HepG2 (cell line): Measurements from ENCODE around the gene MOGAT3. TPM values are rescaled to one million over a fixed set of nuclear protein-coding genes. Genes with fewer than 3 reads are reported as not detected.

ENCODE experiments used
- CBX5 ChIP-seq: sonication (generic); formaldehyde crosslinking; IDR thresholded peaks from 2 replicates; pipeline ENCODE4 v1.4.0; 2020; ENCODE audit warnings: missing genetic modification reagents, borderline replicate concordance
- CREB1 ChIP-seq, 2 experiments: fragments of 450-650 bp in 1 of 2; IDR thresholded peaks; 2 replicates each; pipeline ENCODE4 v1.6.1; 2016 to 2017; ENCODE audit warnings: control low read depth in 1 of 2, mild to moderate bottlenecking in 1 of 2, missing compliant biosample characterization in 1 of 2, missing genetic modification characterization in 1 of 2
- DR1 ChIP-seq: sonication (generic); formaldehyde crosslinking; IDR thresholded peaks from 2 replicates; pipeline ENCODE4 v1.8.0; 2021; ENCODE audit warnings: mild to moderate bottlenecking, missing genetic modification reagents, inconsistent platforms
- KDM5A ChIP-seq: fragments of 200-600 bp; sonication (generic); IDR thresholded peaks from 2 replicates; pipeline ENCODE4 v1.7.0; 2018; ENCODE audit warnings: antibody characterized with exemption, mild to moderate bottlenecking, low read length, borderline replicate concordance
- MED13 ChIP-seq: sonication (generic); formaldehyde crosslinking; IDR thresholded peaks from 2 replicates; pipeline ENCODE4 v1.5.0; 2020; ENCODE audit warnings: missing genetic modification reagents
- MXI1 ChIP-seq: IDR thresholded peaks from 3 replicates; pipeline ENCODE4 v1.6.1; 2012; ENCODE audit warnings: low read depth, low read length, inconsistent platforms, borderline replicate concordance
- MYC ChIP-seq: sonication (generic); formaldehyde crosslinking; IDR thresholded peaks from 2 replicates; pipeline ENCODE4 v1.9.0; 2021; ENCODE audit warnings: missing genetic modification reagents, borderline replicate concordance
- NFYB ChIP-seq: sonication (generic); formaldehyde crosslinking; IDR thresholded peaks from 2 replicates; pipeline ENCODE4 v1.4.0; 2020; ENCODE audit warnings: missing genetic modification reagents
- POLR2AphosphoS5 ChIP-seq: IDR thresholded peaks from 2 replicates; pipeline ENCODE4 v1.6.1; 2012; ENCODE audit warnings: low read depth, low read length
- SP4 ChIP-seq: sonication (generic); formaldehyde crosslinking; IDR thresholded peaks from 2 replicates; pipeline ENCODE4 v1.8.1; 2023; ENCODE audit warnings: mild to moderate bottlenecking, missing genetic modification reagents
- ZNF3 ChIP-seq: IDR thresholded peaks from 2 replicates; pipeline ENCODE4 v1.7.0; 2017; ENCODE audit warnings: inconsistent platforms
- ZNF563 ChIP-seq: sonication (generic); formaldehyde crosslinking; IDR thresholded peaks from 2 replicates; pipeline ENCODE4 v1.8.0; 2022; ENCODE audit warnings: mild to moderate bottlenecking, moderate library complexity, missing genetic modification reagents
- ZNF652 ChIP-seq: IDR thresholded peaks from 2 replicates; pipeline ENCODE4 v1.6.1; 2016; ENCODE audit warnings: low read depth, borderline replicate concordance
- polyA plus RNA-seq, 8 experiments: library from polyadenylated mRNA; depleted of rRNA in 3 of 8; stranded (reverse) in 7 of 8; unstranded in 1 of 8; fragments of >200 nt; fragmentation: Illumina TruSeq in 4 of 8; extraction: Trizol in 4 of 8; gene quantifications; 2 replicates each; pipeline versions ENCODE4 v1.2.1 to v1.2.3, GENCODE V29; 2011 to 2016; ENCODE audit warnings: low read depth in 4 of 8, missing spikeins in 1 of 8, mixed read lengths in 1 of 8; ENCODE audit not compliant: insufficient read depth in 1 of 8
- total RNA-seq, 5 experiments: library from RNA; depleted of rRNA; stranded (reverse); fragments of >200 nt; fragmentation: Illumina TruSeq; extraction: Trizol; gene quantifications; 2 replicates each; pipeline ENCODE4 v1.2.3, GENCODE V29; 2016; ENCODE audit warnings: low read depth in 1 of 5
- TF ChIP-seq, protein P1 (sequence below): sonication (generic); formaldehyde crosslinking; IDR thresholded peaks from 2 replicates; pipeline ENCODE4 v1.5.0; 2020; ENCODE audit warnings: mild to moderate bottlenecking, missing genetic modification reagents, moderate library complexity
- TF ChIP-seq, protein P2 (sequence below): IDR thresholded peaks from 2 replicates; pipeline ENCODE4 v1.6.1; 2018; ENCODE audit warnings: missing genetic modification reagents, mild to moderate bottlenecking, missing compliant biosample characterization
- TF ChIP-seq, protein P3 (sequence below): sonication (generic); formaldehyde crosslinking; IDR thresholded peaks from 2 replicates; pipeline ENCODE4 v1.4.0; 2020; ENCODE audit warnings: missing genetic modification reagents
- TF ChIP-seq, protein P4 (sequence below): IDR thresholded peaks from 2 replicates; pipeline ENCODE4 v1.6.1; 2016
- TF ChIP-seq, protein P5 (sequence below): sonication (generic); formaldehyde crosslinking; conservative IDR thresholded peaks from 2 replicates; pipeline ENCODE4 v1.5.0; 2020; ENCODE audit warnings: missing genetic modification reagents

MOGAT3 gene
- total and polyA plus RNA-seq, 2 of the 13 experiments (the other 11 are each of a cell fraction or from before 2014, with no cell fraction given), result 22.5 to 30.5 TPM

DNA sequence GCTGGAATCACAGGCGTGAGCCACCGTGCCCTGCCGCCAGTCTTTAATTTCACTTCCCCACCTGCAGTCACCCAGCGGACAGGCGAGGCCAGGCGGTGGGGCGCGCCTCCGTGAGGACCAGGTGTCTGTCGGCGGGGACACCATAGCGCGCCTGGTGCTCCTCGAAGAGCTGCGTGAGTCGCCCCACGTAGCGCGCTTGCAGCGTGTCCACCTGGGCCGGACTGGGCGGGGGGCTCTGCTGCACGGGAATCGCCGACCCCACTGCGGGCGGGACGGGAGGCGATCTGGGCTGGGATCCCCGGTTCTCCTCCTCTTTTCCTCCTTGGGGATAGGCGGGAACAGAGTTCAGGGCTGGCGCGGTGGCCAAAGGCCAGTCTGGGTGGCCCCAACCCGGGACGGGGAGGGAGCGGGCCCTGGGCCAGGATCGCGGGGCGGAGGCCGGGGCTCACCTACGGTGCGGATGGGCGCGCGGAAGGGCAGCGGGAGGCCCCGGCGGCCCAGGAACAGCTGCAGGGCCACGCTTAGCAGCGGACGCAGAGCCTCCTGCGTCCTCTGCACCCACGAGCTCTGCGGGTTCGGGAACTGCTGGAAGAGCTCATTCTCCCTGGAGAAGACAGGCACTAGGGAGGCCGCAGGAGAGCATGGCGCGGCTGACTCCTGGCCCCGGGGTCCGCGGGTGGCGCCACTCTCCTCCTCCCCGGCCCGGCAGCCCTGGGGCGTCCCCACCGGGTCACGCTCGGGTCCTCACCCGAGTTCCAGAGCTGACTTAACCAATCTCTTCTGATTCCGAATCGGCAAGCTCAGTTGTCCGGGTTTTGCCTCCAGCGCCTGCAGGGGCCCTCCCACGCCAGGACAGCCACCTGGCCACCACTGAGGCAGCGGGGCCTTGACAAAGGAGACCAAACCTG lies 1.1 kb upstream of the MOGAT3 start (continued):
- TF ChIP-seq MXI1, result no peak
- TF ChIP-seq, protein P1, sequence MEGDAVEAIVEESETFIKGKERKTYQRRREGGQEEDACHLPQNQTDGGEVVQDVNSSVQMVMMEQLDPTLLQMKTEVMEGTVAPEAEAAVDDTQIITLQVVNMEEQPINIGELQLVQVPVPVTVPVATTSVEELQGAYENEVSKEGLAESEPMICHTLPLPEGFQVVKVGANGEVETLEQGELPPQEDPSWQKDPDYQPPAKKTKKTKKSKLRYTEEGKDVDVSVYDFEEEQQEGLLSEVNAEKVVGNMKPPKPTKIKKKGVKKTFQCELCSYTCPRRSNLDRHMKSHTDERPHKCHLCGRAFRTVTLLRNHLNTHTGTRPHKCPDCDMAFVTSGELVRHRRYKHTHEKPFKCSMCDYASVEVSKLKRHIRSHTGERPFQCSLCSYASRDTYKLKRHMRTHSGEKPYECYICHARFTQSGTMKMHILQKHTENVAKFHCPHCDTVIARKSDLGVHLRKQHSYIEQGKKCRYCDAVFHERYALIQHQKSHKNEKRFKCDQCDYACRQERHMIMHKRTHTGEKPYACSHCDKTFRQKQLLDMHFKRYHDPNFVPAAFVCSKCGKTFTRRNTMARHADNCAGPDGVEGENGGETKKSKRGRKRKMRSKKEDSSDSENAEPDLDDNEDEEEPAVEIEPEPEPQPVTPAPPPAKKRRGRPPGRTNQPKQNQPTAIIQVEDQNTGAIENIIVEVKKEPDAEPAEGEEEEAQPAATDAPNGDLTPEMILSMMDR, result no peak; the same call in 1 of the 2 replicates
- TF ChIP-seq KDM5A, result peak; percentile 51; the same call in 1 of the 2 replicates
- no peak for TF ChIP-seq ZNF3 (CRISPR knock-in tag)
- TF ChIP-seq MYC (CRISPR knock-in tag), result peak; percentile 70
- peak; percentile 52; the same call in 1 of the 2 replicates for TF ChIP-seq POLR2AphosphoS5
- TF ChIP-seq NFYB (CRISPR knock-in tag), result no peak
- TF ChIP-seq, protein P2, sequence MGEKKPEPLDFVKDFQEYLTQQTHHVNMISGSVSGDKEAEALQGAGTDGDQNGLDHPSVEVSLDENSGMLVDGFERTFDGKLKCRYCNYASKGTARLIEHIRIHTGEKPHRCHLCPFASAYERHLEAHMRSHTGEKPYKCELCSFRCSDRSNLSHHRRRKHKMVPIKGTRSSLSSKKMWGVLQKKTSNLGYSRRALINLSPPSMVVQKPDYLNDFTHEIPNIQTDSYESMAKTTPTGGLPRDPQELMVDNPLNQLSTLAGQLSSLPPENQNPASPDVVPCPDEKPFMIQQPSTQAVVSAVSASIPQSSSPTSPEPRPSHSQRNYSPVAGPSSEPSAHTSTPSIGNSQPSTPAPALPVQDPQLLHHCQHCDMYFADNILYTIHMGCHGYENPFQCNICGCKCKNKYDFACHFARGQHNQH (CRISPR knock-in tag), result no peak
- TF ChIP-seq CBX5 (CRISPR knock-in tag), result no peak
- peak; percentile 74; the same call in 1 of the 2 replicates for TF ChIP-seq ZNF563
- TF ChIP-seq SP4, result peak; percentile 48; the same call in 1 of the 2 replicates
- no peak for TF ChIP-seq CREB1 (IDR thresholded peaks at IDR 0.05)
- no peak for TF ChIP-seq CREB1 (CRISPR knock-in tag; IDR thresholded peaks at IDR 0.05)
- peak; percentile 78; the same call in 1 of the 2 replicates for TF ChIP-seq MED13 (CRISPR knock-in tag)
- TF ChIP-seq DR1 (CRISPR knock-in tag), result peak; percentile 79
- TF ChIP-seq, protein P3, sequence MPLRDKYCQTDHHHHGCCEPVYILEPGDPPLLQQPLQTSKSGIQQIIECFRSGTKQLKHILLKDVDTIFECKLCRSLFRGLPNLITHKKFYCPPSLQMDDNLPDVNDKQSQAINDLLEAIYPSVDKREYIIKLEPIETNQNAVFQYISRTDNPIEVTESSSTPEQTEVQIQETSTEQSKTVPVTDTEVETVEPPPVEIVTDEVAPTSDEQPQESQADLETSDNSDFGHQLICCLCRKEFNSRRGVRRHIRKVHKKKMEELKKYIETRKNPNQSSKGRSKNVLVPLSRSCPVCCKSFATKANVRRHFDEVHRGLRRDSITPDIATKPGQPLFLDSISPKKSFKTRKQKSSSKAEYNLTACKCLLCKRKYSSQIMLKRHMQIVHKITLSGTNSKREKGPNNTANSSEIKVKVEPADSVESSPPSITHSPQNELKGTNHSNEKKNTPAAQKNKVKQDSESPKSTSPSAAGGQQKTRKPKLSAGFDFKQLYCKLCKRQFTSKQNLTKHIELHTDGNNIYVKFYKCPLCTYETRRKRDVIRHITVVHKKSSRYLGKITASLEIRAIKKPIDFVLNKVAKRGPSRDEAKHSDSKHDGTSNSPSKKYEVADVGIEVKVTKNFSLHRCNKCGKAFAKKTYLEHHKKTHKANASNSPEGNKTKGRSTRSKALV (CRISPR knock-in tag), result peak; percentile 67; the same call in 1 of the 2 replicates
- TF ChIP-seq, protein P4, sequence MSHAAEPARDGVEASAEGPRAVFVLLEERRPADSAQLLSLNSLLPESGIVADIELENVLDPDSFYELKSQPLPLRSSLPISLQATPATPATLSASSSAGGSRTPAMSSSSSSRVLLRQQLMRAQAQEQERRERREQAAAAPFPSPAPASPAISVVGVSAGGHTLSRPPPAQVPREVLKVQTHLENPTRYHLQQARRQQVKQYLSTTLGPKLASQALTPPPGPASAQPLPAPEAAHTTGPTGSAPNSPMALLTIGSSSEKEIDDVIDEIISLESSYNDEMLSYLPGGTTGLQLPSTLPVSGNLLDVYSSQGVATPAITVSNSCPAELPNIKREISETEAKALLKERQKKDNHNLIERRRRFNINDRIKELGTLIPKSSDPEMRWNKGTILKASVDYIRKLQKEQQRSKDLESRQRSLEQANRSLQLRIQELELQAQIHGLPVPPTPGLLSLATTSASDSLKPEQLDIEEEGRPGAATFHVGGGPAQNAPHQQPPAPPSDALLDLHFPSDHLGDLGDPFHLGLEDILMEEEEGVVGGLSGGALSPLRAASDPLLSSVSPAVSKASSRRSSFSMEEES (CRISPR knock-in tag), result no peak
- no peak for TF ChIP-seq ZNF652 (CRISPR knock-in tag)
- TF ChIP-seq, protein P5, sequence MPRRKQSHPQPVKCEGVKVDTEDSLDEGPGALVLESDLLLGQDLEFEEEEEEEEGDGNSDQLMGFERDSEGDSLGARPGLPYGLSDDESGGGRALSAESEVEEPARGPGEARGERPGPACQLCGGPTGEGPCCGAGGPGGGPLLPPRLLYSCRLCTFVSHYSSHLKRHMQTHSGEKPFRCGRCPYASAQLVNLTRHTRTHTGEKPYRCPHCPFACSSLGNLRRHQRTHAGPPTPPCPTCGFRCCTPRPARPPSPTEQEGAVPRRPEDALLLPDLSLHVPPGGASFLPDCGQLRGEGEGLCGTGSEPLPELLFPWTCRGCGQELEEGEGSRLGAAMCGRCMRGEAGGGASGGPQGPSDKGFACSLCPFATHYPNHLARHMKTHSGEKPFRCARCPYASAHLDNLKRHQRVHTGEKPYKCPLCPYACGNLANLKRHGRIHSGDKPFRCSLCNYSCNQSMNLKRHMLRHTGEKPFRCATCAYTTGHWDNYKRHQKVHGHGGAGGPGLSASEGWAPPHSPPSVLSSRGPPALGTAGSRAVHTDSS (CRISPR knock-in tag), result no peak
